Measurements from ENCODE around the gene AFF2.

The AFF2 gene

GRCh38 chrX:148813967-148814366 lies 313.6 kb downstream of the AFF2 start:
- Histone ChIP-seq H3K4me1 (ENCODE audit: low read depth, poor library complexity, severe bottlenecking) (no peaks in the 10 kb centered on the region), H4K20me1 (ENCODE audit: insufficient read depth) (no peaks in the 10 kb centered on the region), H3K4me3 (IDR thresholded peaks at IDR 0.05; ENCODE audit: insufficient read depth, low read depth, low read length) (no peak overlapping the region), H3K4me2 (no peak overlapping the region), H3K9ac (no peak overlapping the region), H2AFZ (ENCODE audit: low read depth) (no peak overlapping the region), H3K27ac (no peak overlapping the region), H3K36me3 (ENCODE audit: insufficient read depth) (no peaks in the 10 kb centered on the region), H3K79me2 (ENCODE audit: insufficient read depth, low read depth) (no peaks in the 10 kb centered on the region), H3K27me3 (ENCODE audit: insufficient read depth, low read depth) (no peaks in the 10 kb centered on the region)
- TF ChIP-seq, protein P1, sequence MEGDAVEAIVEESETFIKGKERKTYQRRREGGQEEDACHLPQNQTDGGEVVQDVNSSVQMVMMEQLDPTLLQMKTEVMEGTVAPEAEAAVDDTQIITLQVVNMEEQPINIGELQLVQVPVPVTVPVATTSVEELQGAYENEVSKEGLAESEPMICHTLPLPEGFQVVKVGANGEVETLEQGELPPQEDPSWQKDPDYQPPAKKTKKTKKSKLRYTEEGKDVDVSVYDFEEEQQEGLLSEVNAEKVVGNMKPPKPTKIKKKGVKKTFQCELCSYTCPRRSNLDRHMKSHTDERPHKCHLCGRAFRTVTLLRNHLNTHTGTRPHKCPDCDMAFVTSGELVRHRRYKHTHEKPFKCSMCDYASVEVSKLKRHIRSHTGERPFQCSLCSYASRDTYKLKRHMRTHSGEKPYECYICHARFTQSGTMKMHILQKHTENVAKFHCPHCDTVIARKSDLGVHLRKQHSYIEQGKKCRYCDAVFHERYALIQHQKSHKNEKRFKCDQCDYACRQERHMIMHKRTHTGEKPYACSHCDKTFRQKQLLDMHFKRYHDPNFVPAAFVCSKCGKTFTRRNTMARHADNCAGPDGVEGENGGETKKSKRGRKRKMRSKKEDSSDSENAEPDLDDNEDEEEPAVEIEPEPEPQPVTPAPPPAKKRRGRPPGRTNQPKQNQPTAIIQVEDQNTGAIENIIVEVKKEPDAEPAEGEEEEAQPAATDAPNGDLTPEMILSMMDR (conservative IDR thresholded peaks at IDR 0.05; ENCODE audit: low read depth, low read length): no peak

DNA sequence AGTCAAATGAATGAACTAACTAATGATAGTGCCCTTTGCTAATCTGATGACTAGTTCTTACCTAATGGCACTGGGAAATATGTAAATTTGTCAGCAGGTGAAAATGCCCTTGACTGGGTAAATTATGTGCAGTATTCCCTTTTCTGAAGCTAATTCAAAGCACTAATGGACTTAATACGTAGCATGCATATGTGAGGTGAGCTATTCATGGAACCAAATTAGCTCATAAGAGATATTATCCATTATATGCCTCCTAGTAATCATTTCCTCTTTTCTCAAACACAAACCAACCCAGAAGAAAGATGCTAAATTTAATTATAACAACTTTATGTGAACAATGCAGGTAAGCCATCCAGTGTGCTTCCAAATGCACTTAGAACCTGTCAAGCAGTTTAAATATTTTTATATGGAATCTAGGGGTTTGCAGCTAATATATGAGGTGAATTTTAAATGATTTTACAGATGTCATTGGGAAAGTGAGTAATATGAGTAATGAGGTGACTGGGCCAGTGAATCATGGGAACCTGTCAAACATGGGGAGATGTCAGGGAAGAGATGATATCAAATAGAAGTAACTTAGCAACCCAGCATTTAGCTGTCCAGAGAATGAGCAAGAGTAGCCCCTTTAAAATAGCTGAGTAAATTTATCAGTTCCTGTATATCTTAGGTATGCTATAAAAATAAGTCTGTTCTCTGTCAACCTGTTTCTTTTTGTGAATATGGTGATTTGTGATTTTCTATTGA lies 315.0 kb downstream of the AFF2 start:
- H3K27ac ChIP-seq: no peak overlapping the region
- H3K79me2 ChIP-seq (ENCODE audit: insufficient read depth, low read depth): no peaks in the 10 kb centered on the region
- no peak overlapping the region for H2AFZ ChIP-seq (ENCODE audit: low read depth)
- H4K20me1 ChIP-seq (ENCODE audit: insufficient read depth): no peaks in the 10 kb centered on the region
- no peak overlapping the region for H3K9ac ChIP-seq
- H3K4me2 ChIP-seq: no peak overlapping the region
- no peaks in the 10 kb centered on the region for H3K36me3 ChIP-seq (ENCODE audit: insufficient read depth)
- TF ChIP-seq, protein P1 (conservative IDR thresholded peaks at IDR 0.05; ENCODE audit: low read depth, low read length): no peak
- H3K4me1 ChIP-seq (ENCODE audit: low read depth, poor library complexity, severe bottlenecking): no peaks in the 10 kb centered on the region
- H3K27me3 ChIP-seq (ENCODE audit: insufficient read depth, low read depth): no peaks in the 10 kb centered on the region
- no peak overlapping the region for H3K4me3 ChIP-seq (IDR thresholded peaks at IDR 0.05; ENCODE audit: insufficient read depth, low read depth, low read length)

- TF ChIP-seq, protein P1 (conservative IDR thresholded peaks at IDR 0.05; ENCODE audit: low read depth, low read length): no peak
- no peak overlapping the region for H2AFZ ChIP-seq (ENCODE audit: low read depth)
- H3K4me3 ChIP-seq (IDR thresholded peaks at IDR 0.05; ENCODE audit: insufficient read depth, low read depth, low read length): no peak overlapping the region
- no peaks in the 10 kb centered on the region for H3K79me2 ChIP-seq (ENCODE audit: insufficient read depth, low read depth)
- no peaks in the 10 kb centered on the region for H3K4me1 ChIP-seq (ENCODE audit: low read depth, poor library complexity, severe bottlenecking)
- H3K36me3 ChIP-seq (ENCODE audit: insufficient read depth): no peaks in the 10 kb centered on the region
- no peak overlapping the region for H3K4me2 ChIP-seq
- no peak overlapping the region for H3K27ac ChIP-seq
- H3K27me3 ChIP-seq (ENCODE audit: insufficient read depth, low read depth): no peaks in the 10 kb centered on the region
- H3K9ac ChIP-seq: no peak overlapping the region
- H4K20me1 ChIP-seq (ENCODE audit: insufficient read depth): no peaks in the 10 kb centered on the region
Observed at GRCh38 chrX:148823986-148824385, 323.6 kb downstream of the AFF2 start.

DNA sequence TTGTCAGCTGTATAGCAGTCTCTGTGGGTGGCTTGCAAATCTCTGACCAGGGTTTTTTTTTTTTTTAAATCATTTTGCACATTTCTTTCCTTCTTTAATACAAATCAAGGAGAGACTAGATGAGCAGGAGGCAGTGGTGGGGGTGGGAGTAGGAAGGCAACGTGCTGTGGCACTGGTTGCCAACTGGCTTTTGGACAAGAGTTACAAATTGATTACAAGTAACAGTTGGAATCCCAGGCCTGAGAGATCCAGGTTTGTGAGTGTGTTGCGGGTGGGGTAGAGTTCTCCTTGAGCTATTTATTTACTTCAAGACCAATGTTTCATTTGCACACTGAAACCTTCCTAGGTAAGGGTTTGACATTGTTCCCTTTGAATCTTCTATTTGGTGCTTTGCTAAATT lies 325.3 kb downstream of the AFF2 start:
- no peak overlapping the region for H3K27ac ChIP-seq
- TF ChIP-seq, protein P1 (conservative IDR thresholded peaks at IDR 0.05; ENCODE audit: low read depth, low read length): no peak
- H3K36me3 ChIP-seq (ENCODE audit: insufficient read depth): no peaks in the 10 kb centered on the region
- H3K4me2 ChIP-seq: no peak overlapping the region
- H3K27me3 ChIP-seq (ENCODE audit: insufficient read depth, low read depth): no peaks in the 10 kb centered on the region
- no peaks in the 10 kb centered on the region for H3K4me1 ChIP-seq (ENCODE audit: low read depth, poor library complexity, severe bottlenecking)
- H4K20me1 ChIP-seq (ENCODE audit: insufficient read depth): no peaks in the 10 kb centered on the region
- H2AFZ ChIP-seq (ENCODE audit: low read depth): no peak overlapping the region
- H3K79me2 ChIP-seq (ENCODE audit: insufficient read depth, low read depth): no peaks in the 10 kb centered on the region
- no peak overlapping the region for H3K9ac ChIP-seq
- H3K4me3 ChIP-seq (IDR thresholded peaks at IDR 0.05; ENCODE audit: insufficient read depth, low read depth, low read length): no peak overlapping the region
